ENCODE results near the gene KRT6A. TPM values are rescaled to one million over a fixed set of nuclear protein-coding genes. Genes with fewer than 3 reads are reported as not detected.

Gene KRT6A
- total and polyA plus RNA-seq, 9 of the 15 experiments (the other 6 are each of a cell fraction or from before 2014, with no cell fraction given) = 0.26 TPM; not detected in 8

GRCh38 chr12:52530905-52531304, 37.8 kb upstream of the KRT6A start:
- CTCF ChIA-PET (ENCODE audit: low intra/inter-chr PET ratio) = no interaction called here
- TF ChIP-seq ZNF780A (CRISPR knock-in tag; IDR thresholded peaks at IDR 0.05) (no peak), ZFP91 (CRISPR knock-in tag; IDR thresholded peaks at IDR 0.05) (no peak), E2F1 (CRISPR knock-in tag; IDR thresholded peaks at IDR 0.05) (no peak), TAF7 (tag; IDR thresholded peaks at IDR 0.05) (no peak), RAD21 (CRISPR knock-in tag; conservative IDR thresholded peaks at IDR 0.05 in 1 of 2, IDR thresholded peaks at IDR 0.05 in 1 of 2) (peak in 1 of 2 experiments; percentile 9; a peak in 1 of 4 replicates), SMAD4 (CRISPR knock-in tag; conservative IDR thresholded peaks at IDR 0.05) (no peak), THRAP3 (IDR thresholded peaks at IDR 0.05; ENCODE audit: borderline replicate concordance) (no peak), OTX1 (CRISPR knock-in tag; IDR thresholded peaks at IDR 0.05) (no peak), TSHZ1 (CRISPR knock-in tag; IDR thresholded peaks at IDR 0.05) (no peak), CTCF (IDR thresholded peaks at IDR 0.05 in 2 of 3, conservative IDR thresholded peaks at IDR 0.05 in 1 of 3; ENCODE audit: insufficient read depth in 2 of 3, low read depth in 1 of 3, low read length in 3 of 3) (peak in 2 of 3 experiments; percentile 22 to 28; a peak in 1 of 6 replicates), CBFB (CRISPR knock-in tag; IDR thresholded peaks at IDR 0.05) (no peak)
- H3K79me2 ChIP-seq (ENCODE audit: control insufficient read depth, insufficient read depth, low read length) = no peaks in the 10 kb centered on the region
- FAIRE-seq (no peak), ATAC-seq (peak; percentile 51; the same call in 2 of the 3 replicates), DNase-seq (ENCODE audit: extremely low read depth in 1 of 4, low spot score in 3 of 4) (no peak)
- H3K27me3 ChIP-seq (ENCODE audit: control insufficient read depth in 2 of 2, insufficient read depth in 2 of 2, low read length in 2 of 2) = peaks cover 5 to 39% of the 10 kb centered on the region in 2 experiments; a peak in 4 of 5 replicates
- no peak overlapping the region for H3K9ac ChIP-seq (ENCODE audit: insufficient read depth in 1 of 2, low read depth in 2 of 2, low read length in 2 of 2)
- H2AFZ ChIP-seq (ENCODE audit: low read depth, low read length) = no peak overlapping the region
- H3K9me3 ChIP-seq (replicated peaks; ENCODE audit: control insufficient read depth, insufficient read depth, low read depth, low read length) = no peaks in the 10 kb centered on the region
- 0% methylated on average over 2 of the region's 2 CpGs for WGBS (ENCODE audit: insufficient coverage, low coverage, missing lambda C conversion rate)
- H3K36me3 ChIP-seq (ENCODE audit: control insufficient read depth, insufficient read depth, low read length) = no peaks in the 10 kb centered on the region
- BruUV-seq (replicated peaks) = no TSS peak
- no peak overlapping the region for H3K27ac ChIP-seq (ENCODE audit: extremely low read depth, low read depth, low read length)
- H3K4me3 ChIP-seq = no peak overlapping the region
- POLR2A ChIA-PET = interaction anchor here (0.7 to 1.1 kb wide), 2 partner anchors 10 to 95 kb away, joined by 3 read pairs; no protein-coding TSS in a partner anchor
- no peak overlapping the region for H3K4me2 ChIP-seq (ENCODE audit: insufficient read depth, low read length)
- intact Hi-C loops (cut with micrococcal nuclease) = no loop called here
- no peaks in the 10 kb centered on the region for H3K9me1 ChIP-seq (ENCODE audit: control insufficient read depth, insufficient read depth, low read length)
- in situ Hi-C loops (cut with MboI) = no loop called here
- H3K4me1 ChIP-seq (replicated peaks in 1 of 2; ENCODE audit: control insufficient read depth in 2 of 2, insufficient read depth in 2 of 2, low read length in 2 of 2) = no peaks in the 10 kb centered on the region
- peaks cover 5% of the 10 kb centered on the region; the same call in 1 of the 2 replicates for H4K20me1 ChIP-seq (replicated peaks; ENCODE audit: control insufficient read depth, insufficient read depth, low read length)
